HL-60 (cell line): ENCODE results near the gene PDGFC.

ENCODE experiments used
- DNase-seq, 2 experiments: peaks; one replicate each; pipeline ENCODE4 v3.0.0-alpha.2; 2010 to 2020; ENCODE audit warnings: low read depth in 1 of 2, low spot score in 1 of 2
- H3K27ac ChIP-seq: fragments of 250-450 bp; sonication (Bioruptor Pico); replicated peaks from 2 replicates; pipeline ENCODE4 v1.5.1; 2020; ENCODE audit warnings: mild to moderate bottlenecking, moderate library complexity
- H3K27me3 ChIP-seq: fragments of 250-450 bp; sonication (Bioruptor Pico); 2 replicates; pipeline ENCODE4 v1.5.1; 2021; ENCODE audit warnings: mild to moderate bottlenecking, moderate library complexity; ENCODE audit not compliant: insufficient read depth, poor library complexity, severe bottlenecking
- H3K4me3 ChIP-seq: replicated peaks from 2 replicates; pipeline ENCODE4 v1.5.1; 2011; ENCODE audit warnings: mild to moderate bottlenecking, control low read depth, low read length; ENCODE audit not compliant: insufficient read depth
- GABPA ChIP-seq: IDR thresholded peaks from 2 replicates; pipeline ENCODE4 v1.6.1; 2012; ENCODE audit warnings: low read depth
- POLR2AphosphoS5 ChIP-seq: IDR thresholded peaks from 2 replicates; pipeline ENCODE4 v1.6.1; 2012; ENCODE audit warnings: low read depth
- SPI1 ChIP-seq: IDR thresholded peaks from 2 replicates; pipeline ENCODE4 v1.6.1; 2012; ENCODE audit warnings: low read depth, mild to moderate bottlenecking, borderline replicate concordance
- TF ChIP-seq, protein P1 (sequence below): IDR thresholded peaks from one replicate; pipeline ENCODE4 v1.5.1; 2011; ENCODE audit warnings: low read length, control low read depth, inconsistent platforms; ENCODE audit not compliant: insufficient read depth
- TF ChIP-seq, protein P2 (sequence below): IDR thresholded peaks from 2 replicates; pipeline ENCODE4 v1.6.1; 2012; ENCODE audit warnings: low read depth; ENCODE audit not compliant: insufficient replicate concordance

Gene PDGFC

DNA sequence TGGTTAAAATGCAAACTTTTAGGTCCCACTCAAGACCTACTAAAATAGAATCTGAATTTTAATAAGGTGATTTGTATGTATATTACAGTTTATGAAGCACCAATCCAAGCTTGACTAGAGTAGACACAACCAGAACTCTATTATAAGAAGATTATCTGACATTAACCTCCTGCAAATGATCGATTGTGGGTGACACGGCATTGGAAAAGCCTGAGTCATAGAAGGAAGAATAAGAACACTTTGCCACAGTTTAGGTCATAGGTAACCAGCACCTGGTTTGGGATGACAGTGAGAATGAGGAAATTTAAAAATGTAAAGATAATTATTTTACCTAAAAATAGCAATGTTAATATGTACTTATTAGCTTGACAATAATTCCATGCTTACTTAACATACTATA, 15.2 kb downstream of the PDGFC start:
- no peaks in the 10 kb centered on the region for H3K27me3 ChIP-seq
- no peak overlapping the region for H3K4me3 ChIP-seq
- TF ChIP-seq POLR2AphosphoS5 (no peak), GABPA (no peak), SPI1 (no peak)
- TF ChIP-seq, protein P1, sequence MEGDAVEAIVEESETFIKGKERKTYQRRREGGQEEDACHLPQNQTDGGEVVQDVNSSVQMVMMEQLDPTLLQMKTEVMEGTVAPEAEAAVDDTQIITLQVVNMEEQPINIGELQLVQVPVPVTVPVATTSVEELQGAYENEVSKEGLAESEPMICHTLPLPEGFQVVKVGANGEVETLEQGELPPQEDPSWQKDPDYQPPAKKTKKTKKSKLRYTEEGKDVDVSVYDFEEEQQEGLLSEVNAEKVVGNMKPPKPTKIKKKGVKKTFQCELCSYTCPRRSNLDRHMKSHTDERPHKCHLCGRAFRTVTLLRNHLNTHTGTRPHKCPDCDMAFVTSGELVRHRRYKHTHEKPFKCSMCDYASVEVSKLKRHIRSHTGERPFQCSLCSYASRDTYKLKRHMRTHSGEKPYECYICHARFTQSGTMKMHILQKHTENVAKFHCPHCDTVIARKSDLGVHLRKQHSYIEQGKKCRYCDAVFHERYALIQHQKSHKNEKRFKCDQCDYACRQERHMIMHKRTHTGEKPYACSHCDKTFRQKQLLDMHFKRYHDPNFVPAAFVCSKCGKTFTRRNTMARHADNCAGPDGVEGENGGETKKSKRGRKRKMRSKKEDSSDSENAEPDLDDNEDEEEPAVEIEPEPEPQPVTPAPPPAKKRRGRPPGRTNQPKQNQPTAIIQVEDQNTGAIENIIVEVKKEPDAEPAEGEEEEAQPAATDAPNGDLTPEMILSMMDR: no peak
- TF ChIP-seq, protein P2, sequence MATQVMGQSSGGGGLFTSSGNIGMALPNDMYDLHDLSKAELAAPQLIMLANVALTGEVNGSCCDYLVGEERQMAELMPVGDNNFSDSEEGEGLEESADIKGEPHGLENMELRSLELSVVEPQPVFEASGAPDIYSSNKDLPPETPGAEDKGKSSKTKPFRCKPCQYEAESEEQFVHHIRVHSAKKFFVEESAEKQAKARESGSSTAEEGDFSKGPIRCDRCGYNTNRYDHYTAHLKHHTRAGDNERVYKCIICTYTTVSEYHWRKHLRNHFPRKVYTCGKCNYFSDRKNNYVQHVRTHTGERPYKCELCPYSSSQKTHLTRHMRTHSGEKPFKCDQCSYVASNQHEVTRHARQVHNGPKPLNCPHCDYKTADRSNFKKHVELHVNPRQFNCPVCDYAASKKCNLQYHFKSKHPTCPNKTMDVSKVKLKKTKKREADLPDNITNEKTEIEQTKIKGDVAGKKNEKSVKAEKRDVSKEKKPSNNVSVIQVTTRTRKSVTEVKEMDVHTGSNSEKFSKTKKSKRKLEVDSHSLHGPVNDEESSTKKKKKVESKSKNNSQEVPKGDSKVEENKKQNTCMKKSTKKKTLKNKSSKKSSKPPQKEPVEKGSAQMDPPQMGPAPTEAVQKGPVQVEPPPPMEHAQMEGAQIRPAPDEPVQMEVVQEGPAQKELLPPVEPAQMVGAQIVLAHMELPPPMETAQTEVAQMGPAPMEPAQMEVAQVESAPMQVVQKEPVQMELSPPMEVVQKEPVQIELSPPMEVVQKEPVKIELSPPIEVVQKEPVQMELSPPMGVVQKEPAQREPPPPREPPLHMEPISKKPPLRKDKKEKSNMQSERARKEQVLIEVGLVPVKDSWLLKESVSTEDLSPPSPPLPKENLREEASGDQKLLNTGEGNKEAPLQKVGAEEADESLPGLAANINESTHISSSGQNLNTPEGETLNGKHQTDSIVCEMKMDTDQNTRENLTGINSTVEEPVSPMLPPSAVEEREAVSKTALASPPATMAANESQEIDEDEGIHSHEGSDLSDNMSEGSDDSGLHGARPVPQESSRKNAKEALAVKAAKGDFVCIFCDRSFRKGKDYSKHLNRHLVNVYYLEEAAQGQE: no peak
- H3K27ac ChIP-seq: no peak overlapping the region
- DNase-seq: no peak

DNA sequence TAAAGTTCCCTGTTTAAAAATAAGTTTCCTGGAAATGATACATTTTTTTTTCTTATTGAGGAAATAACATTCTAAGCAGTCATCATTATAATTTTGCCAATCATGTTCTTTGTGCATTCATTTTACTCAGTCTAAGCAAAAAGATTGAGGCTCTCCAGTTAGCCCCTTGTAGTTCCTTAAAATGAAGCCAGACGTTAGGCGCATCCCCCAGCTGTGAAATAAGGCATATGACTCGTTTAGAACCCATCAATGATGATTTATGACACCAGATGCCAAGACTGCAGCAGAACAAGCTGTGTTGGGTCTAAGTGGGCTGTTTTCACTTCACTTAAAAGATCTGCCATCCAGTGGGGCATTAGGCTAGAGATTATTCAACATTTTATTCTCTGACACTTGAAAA, 17.0 kb downstream of the PDGFC start:
- no peak overlapping the region for H3K4me3 ChIP-seq
- no peak for DNase-seq
- no peaks in the 10 kb centered on the region for H3K27me3 ChIP-seq
- H3K27ac ChIP-seq: no peak overlapping the region
- TF ChIP-seq GABPA: no peak

DNA sequence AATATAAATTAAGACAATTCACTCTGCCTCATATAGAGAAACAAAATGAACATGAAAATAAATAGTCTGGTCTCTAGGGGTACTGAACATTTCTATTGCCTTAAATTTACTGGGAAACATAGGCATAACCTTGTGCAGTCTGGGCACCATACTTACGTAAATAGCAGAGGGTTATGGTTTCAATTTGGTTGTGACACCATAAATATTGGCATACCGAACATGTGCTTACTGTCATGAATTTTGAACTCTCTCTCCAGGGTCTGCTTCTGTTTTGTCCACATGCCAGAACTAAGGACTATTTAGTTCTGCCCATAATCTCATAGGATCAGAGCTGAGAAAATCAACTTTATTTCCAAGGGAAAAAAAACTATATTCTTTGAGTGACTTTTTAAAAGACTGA, 17.6 kb downstream of the PDGFC start:
- no peak for DNase-seq
- TF ChIP-seq, protein P2: no peak
- TF ChIP-seq GABPA: no peak
- TF ChIP-seq, protein P1: no peak
- TF ChIP-seq SPI1: no peak
- TF ChIP-seq POLR2AphosphoS5: no peak
- Histone ChIP-seq H3K27ac (no peak overlapping the region), H3K27me3 (no peaks in the 10 kb centered on the region), H3K4me3 (no peak overlapping the region)

- no peak for DNase-seq
- TF ChIP-seq GABPA: no peak
- Histone ChIP-seq H3K27me3 (no peaks in the 10 kb centered on the region), H3K4me3 (no peak overlapping the region), H3K27ac (no peak overlapping the region)
Observed at GRCh38 chr4:156953001-156953400, 18.6 kb downstream of the PDGFC start.

DNA sequence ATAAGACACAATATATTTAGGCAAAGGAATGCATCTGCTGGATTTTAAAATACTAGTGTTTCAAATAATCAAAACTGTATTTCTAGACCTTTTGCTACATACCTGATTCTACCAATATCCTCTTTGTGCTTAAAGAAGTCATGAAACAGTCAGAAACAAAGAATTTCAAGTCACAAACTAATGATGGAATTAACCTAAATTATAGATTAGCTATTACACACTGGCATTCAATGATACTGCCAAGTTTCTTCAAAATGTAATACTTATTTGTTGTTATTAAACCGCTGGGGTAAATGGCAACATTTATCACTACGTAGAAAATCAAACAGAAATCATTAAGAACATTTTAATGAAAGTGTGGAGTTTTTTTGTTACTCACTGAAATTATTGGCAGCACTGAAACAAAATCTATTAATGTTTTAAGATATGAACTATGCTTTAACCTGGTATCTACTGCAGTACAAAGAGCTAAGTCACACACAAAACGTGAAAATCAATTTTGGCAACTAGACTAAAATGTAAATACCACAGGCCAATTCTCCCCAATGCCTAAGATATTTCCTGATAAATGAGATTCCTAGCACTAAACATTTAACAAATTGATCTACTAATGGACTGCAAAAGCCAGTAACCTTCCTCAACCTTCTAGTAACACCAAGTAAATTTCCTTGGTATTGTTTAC, 19.4 kb downstream of the PDGFC start:
- H3K27ac ChIP-seq: no peak overlapping the region

More for the DNA sequence above, 19.4 kb downstream of the PDGFC start:
- H3K4me3 ChIP-seq: no peak overlapping the region
- TF ChIP-seq, protein P1: no peak
- no peak for TF ChIP-seq POLR2AphosphoS5
- TF ChIP-seq, protein P2: no peak
- no peak for TF ChIP-seq SPI1
- no peak for TF ChIP-seq GABPA
- no peak for DNase-seq
- no peaks in the 10 kb centered on the region for H3K27me3 ChIP-seq
